SK-N-SH (cell line): ENCODE measurements around the gene SLC35B3. TPM values are rescaled to one million over a fixed set of nuclear protein-coding genes. Genes with fewer than 3 reads are reported as not detected.
A peak's percentile ranks its signal among the peaks of the same experiment; 100 is the strongest.

Experiments used
- CTCF ChIA-PET: fragments of 300-600, 350-600 bp; formaldehyde crosslinking; extraction: SDS; loops from one replicate; lab custom pipeline; 2021; lab: Yijun Ruan, JAX
- POLR2A ChIA-PET: fragments of 350-600 bp; sonication (Branson Sonifier 250); formaldehyde crosslinking; extraction: SDS; loops from one replicate; lab custom pipeline; 2020; ENCODE audit warnings: antibody characterized with exemption, inconsistent platforms; lab: Yijun Ruan, JAX
- DNase-seq: peaks from one replicate; pipeline ENCODE4 v3.0.0; 2012
- H2AFZ ChIP-seq: fragments of 200-600 bp; sonication (generic); 2 replicates; pipeline ENCODE4 v1.8.1; 2016; ENCODE audit warnings: antibody characterized with exemption, mild to moderate bottlenecking, low read depth
- H3F3A ChIP-seq: fragments of 200-600 bp; sonication (generic); replicated peaks from 2 replicates; pipeline ENCODE3; 2016; ENCODE audit warnings: antibody characterized with exemption, mild to moderate bottlenecking; ENCODE audit not compliant: insufficient read depth
- H3K27ac ChIP-seq, 2 experiments: fragments of 200-500 bp in 1 of 2; fragments of 200-600 bp in 1 of 2; sonication (Bioruptor generic) in 1 of 2; sonication (generic), shearing (Covaris generic) in 1 of 2; 2 replicates each; pipeline versions ENCODE4 v1.5.1 to v1.6.1; 2014 to 2016; ENCODE audit warnings: low read depth in 2 of 2, inconsistent platforms in 1 of 2, low read length in 1 of 2, mild to moderate bottlenecking in 1 of 2, mixed read lengths in 1 of 2
- H3K27me3 ChIP-seq: fragments of 200-600 bp; sonication (generic), shearing (Covaris generic); 2 replicates; pipeline ENCODE4 v1.6.1; 2016; ENCODE audit warnings: mixed run types; ENCODE audit not compliant: insufficient read depth
- H3K36me3 ChIP-seq, 2 experiments: fragments of 200-500 bp in 1 of 2; fragments of 200-600 bp in 1 of 2; sonication (Bioruptor generic) in 1 of 2; sonication (generic) in 1 of 2; replicated peaks in 1 of 2; 2 replicates each; pipeline versions ENCODE3 to v1.5.1; 2014 to 2016; ENCODE audit warnings: low read length in 1 of 2, mild to moderate bottlenecking in 1 of 2; ENCODE audit not compliant: insufficient read depth in 2 of 2, control insufficient read depth in 1 of 2
- H3K4me1 ChIP-seq, 2 experiments: fragments of 200-500 bp in 1 of 2; fragments of 200-600 bp in 1 of 2; sonication (Bioruptor generic) in 1 of 2; sonication (generic), shearing (Covaris generic) in 1 of 2; 2 replicates each; pipeline versions ENCODE4 v1.5.1 to v1.6.1; 2014 to 2016; ENCODE audit warnings: low read depth in 1 of 2, low read length in 1 of 2, mixed run types in 1 of 2; ENCODE audit not compliant: insufficient read depth in 2 of 2, control insufficient read depth in 1 of 2
- H3K4me2 ChIP-seq: fragments of 200-600 bp; sonication (generic), shearing (Covaris generic); 2 replicates; pipeline ENCODE4 v1.6.1; 2017; ENCODE audit warnings: mixed run types
- H3K4me3 ChIP-seq, 2 experiments: fragments of 200-500 bp in 1 of 2; fragments of 200-600 bp in 1 of 2; sonication (Bioruptor generic) in 1 of 2; sonication (generic), shearing (Covaris generic) in 1 of 2; 2 replicates each; pipeline versions ENCODE4 v1.5.1 to v1.8.1; 2014 to 2016; ENCODE audit warnings: low read depth in 2 of 2, inconsistent platforms in 1 of 2, low read length in 1 of 2, mild to moderate bottlenecking in 1 of 2, mixed read lengths in 1 of 2, moderate library complexity in 1 of 2
- H3K79me2 ChIP-seq: fragments of 200-600 bp; sonication (generic); 2 replicates; pipeline ENCODE4 v1.8.1; 2017; ENCODE audit warnings: mild to moderate bottlenecking; ENCODE audit not compliant: insufficient read depth
- H3K9ac ChIP-seq: fragments of 200-600 bp; sonication (generic); 2 replicates; pipeline ENCODE4 v1.6.1; 2017; ENCODE audit warnings: mixed run types
- H3K9me2 ChIP-seq: fragments of 200-600 bp; sonication (generic); 2 replicates; pipeline ENCODE4 v1.6.1; 2017; ENCODE audit warnings: mixed run types
- H3K9me3 ChIP-seq: fragments of 200-600 bp; sonication (generic); 2 replicates; pipeline ENCODE4 v1.6.1; 2017; ENCODE audit warnings: mixed run types, mild to moderate bottlenecking, moderate library complexity
- H4K20me1 ChIP-seq: fragments of 200-600 bp; sonication (generic); 2 replicates; pipeline ENCODE4 v1.6.1; 2017; ENCODE audit warnings: mild to moderate bottlenecking, mixed run types; ENCODE audit not compliant: insufficient read depth
- CHD2 ChIP-seq: fragments of 150-350 bp; IDR thresholded peaks from 2 replicates; pipeline ENCODE4 v1.6.1; 2018; ENCODE audit warnings: low read length; ENCODE audit not compliant: partially characterized antibody
- ELF1 ChIP-seq: IDR thresholded peaks from 2 replicates; pipeline ENCODE4 v1.4.0; 2012
- EP300 ChIP-seq, 2 experiments: IDR thresholded peaks; 2 replicates each; pipeline versions ENCODE4 v1.4.0 to v1.6.1; 2012; ENCODE audit warnings: borderline replicate concordance in 1 of 2, low read depth in 1 of 2, low read length in 1 of 2
- EZH2phosphoT487 ChIP-seq: fragments of 200-600 bp; sonication (generic); IDR thresholded peaks from 2 replicates; pipeline ENCODE4 v1.6.1; 2017; ENCODE audit warnings: low read depth, mixed run types, mild to moderate bottlenecking, antibody characterized with exemption, moderate library complexity, borderline replicate concordance
- FOSL2 ChIP-seq: IDR thresholded peaks from 2 replicates; pipeline ENCODE4 v1.4.0; 2012; ENCODE audit warnings: low read depth, mild to moderate bottlenecking, moderate library complexity, borderline replicate concordance
- FOXM1 ChIP-seq: IDR thresholded peaks from 2 replicates; pipeline ENCODE4 v1.4.0; 2012; ENCODE audit warnings: low read depth, mild to moderate bottlenecking
- GABPA ChIP-seq: IDR thresholded peaks from 2 replicates; pipeline ENCODE4 v1.4.0; 2012; ENCODE audit warnings: low read depth, mild to moderate bottlenecking
- GATA2 ChIP-seq: sonication (generic); formaldehyde crosslinking; IDR thresholded peaks from 2 replicates; pipeline ENCODE4 v1.5.0; 2020; ENCODE audit warnings: mild to moderate bottlenecking, missing genetic modification reagents
- MXI1 ChIP-seq: IDR thresholded peaks from 2 replicates; pipeline ENCODE4 v1.6.1; 2012; ENCODE audit warnings: mild to moderate bottlenecking, low read depth, low read length, improper control_type of control experiment
- POLR2AphosphoS5 ChIP-seq: IDR thresholded peaks from 2 replicates; pipeline ENCODE4 v1.6.1; 2012; ENCODE audit warnings: low read depth, low read length
- TAF1 ChIP-seq: IDR thresholded peaks from 2 replicates; pipeline ENCODE4 v1.6.1; 2012; ENCODE audit warnings: low read depth, mild to moderate bottlenecking, low read length, moderate library complexity, borderline replicate concordance
- YY1 ChIP-seq: IDR thresholded peaks from 2 replicates; pipeline ENCODE4 v1.4.0; 2012; ENCODE audit warnings: low read depth, mild to moderate bottlenecking
- WGBS: methylation state at CpG from one replicate; pipeline ENCODE4 v1.1.6; 2017; ENCODE audit warnings: low lambda C conversion rate; 5-methylcytosine and 5-hydroxymethylcytosine counted together
- polyA plus RNA-seq, 3 experiments: library from polyadenylated mRNA; depleted of rRNA; stranded (reverse); fragments of >200 nt; gene quantifications; 2 replicates each; pipeline ENCODE4 v1.2.3, GENCODE V29; 2012
- TF ChIP-seq, protein P1 (sequence below): IDR thresholded peaks from 2 replicates; pipeline ENCODE4 v1.4.0; 2012; ENCODE audit warnings: low read depth, borderline replicate concordance
- TF ChIP-seq, protein P2 (sequence below): IDR thresholded peaks from 2 replicates; pipeline ENCODE4 v1.4.0; 2012; ENCODE audit warnings: low read depth, borderline replicate concordance
- TF ChIP-seq, protein P3 (sequence below): IDR thresholded peaks from 2 replicates; pipeline ENCODE4 v1.4.0; 2012; ENCODE audit warnings: low read depth

Gene SLC35B3
- polyA plus RNA-seq, 1 of the 3 experiments (the other 2 are of a cell fraction): 11.0 TPM

DNA sequence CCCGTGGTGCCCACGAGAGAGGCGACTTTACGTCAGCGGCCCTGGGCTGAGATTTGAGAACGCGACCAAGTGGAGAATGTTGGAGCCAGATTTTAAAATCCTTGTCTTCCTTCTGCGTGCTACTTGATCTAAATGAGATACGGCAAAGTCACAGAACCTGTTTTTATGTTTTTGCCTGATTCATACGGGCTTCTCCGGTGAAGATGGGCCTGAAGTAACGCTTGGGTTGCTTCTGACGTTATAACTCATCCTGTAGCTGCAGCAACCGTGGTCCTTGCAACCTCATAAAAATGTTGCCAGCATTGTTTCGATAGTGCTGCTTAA lies 462 bp upstream of the SLC35B3 start (continued):
- TF ChIP-seq, protein P1, sequence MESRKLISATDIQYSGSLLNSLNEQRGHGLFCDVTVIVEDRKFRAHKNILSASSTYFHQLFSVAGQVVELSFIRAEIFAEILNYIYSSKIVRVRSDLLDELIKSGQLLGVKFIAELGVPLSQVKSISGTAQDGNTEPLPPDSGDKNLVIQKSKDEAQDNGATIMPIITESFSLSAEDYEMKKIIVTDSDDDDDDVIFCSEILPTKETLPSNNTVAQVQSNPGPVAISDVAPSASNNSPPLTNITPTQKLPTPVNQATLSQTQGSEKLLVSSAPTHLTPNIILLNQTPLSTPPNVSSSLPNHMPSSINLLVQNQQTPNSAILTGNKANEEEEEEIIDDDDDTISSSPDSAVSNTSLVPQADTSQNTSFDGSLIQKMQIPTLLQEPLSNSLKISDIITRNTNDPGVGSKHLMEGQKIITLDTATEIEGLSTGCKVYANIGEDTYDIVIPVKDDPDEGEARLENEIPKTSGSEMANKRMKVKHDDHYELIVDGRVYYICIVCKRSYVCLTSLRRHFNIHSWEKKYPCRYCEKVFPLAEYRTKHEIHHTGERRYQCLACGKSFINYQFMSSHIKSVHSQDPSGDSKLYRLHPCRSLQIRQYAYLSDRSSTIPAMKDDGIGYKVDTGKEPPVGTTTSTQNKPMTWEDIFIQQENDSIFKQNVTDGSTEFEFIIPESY: no peak
- no peak for TF ChIP-seq MXI1

DNA sequence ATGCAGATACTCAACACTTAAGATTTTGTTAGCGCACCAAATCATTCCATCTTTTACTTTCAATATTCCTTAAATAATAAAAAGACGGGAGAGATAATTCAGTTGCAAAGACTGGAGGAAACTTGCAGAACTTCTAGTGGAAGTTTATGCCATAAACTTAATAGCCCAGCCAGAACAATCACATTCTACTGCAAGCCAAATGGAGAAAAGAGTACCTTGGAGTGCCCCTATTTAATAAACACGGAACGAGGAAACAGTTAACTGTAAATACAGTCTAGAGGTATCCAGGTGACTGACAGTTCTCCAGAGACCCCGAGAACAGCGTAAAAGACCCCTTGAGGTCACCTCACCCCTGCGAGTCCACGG lies 635 bp downstream of the SLC35B3 start:
- POLR2A ChIA-PET: no interaction called here
- Histone ChIP-seq H3K9me2 (no peaks in the 10 kb centered on the region), H4K20me1 (peaks cover 12% of the 10 kb centered on the region), H2AFZ (peak overlapping the region; percentile 57; the same call in 1 of the 2 replicates), H3K36me3 (peaks cover 8 to 18% of the 10 kb centered on the region in 2 experiments), H3K79me2 (peaks cover 47% of the 10 kb centered on the region), H3K4me3 (peak overlapping the region; percentile 91 to 97), H3K9ac (peak overlapping the region; percentile 88), H3K27ac (peak overlapping the region; percentile 84 to 90), H3K9me3 (no peaks in the 10 kb centered on the region), H3F3A (peaks cover 5% of the 10 kb centered on the region), H3K4me2 (peak overlapping the region; percentile 87), H3K27me3 (no peaks in the 10 kb centered on the region), H3K4me1 (peaks cover 11 to 13% of the 10 kb centered on the region in 2 experiments; a peak in 3 of 4 replicates)
- CTCF ChIA-PET: no interaction called here
- DNase-seq: no peak
- 2% methylated on average over 8 of the region's 8 CpGs for WGBS
- no peak for TF ChIP-seq GATA2
- TF ChIP-seq, protein P2, sequence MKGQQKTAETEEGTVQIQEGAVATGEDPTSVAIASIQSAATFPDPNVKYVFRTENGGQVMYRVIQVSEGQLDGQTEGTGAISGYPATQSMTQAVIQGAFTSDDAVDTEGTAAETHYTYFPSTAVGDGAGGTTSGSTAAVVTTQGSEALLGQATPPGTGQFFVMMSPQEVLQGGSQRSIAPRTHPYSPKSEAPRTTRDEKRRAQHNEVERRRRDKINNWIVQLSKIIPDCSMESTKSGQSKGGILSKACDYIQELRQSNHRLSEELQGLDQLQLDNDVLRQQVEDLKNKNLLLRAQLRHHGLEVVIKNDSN: no peak
- TF ChIP-seq YY1: no peak
- no peak for TF ChIP-seq FOSL2
- TF ChIP-seq FOXM1: no peak
- TF ChIP-seq, protein P3, sequence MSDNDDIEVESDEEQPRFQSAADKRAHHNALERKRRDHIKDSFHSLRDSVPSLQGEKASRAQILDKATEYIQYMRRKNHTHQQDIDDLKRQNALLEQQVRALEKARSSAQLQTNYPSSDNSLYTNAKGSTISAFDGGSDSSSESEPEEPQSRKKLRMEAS: no peak
- TF ChIP-seq ELF1: no peak
- TF ChIP-seq GABPA: no peak
- TF ChIP-seq TAF1: no peak
- TF ChIP-seq POLR2AphosphoS5: no peak
- TF ChIP-seq, protein P1: no peak
- no peak for TF ChIP-seq EZH2phosphoT487
- no peak for TF ChIP-seq CHD2
- TF ChIP-seq EP300 (IDR thresholded peaks at IDR 0.05; ENCODE audit: borderline replicate concordance in 1 of 2, low read depth in 1 of 2, low read length in 1 of 2): no peak
